HG03095 (cell line): ENCODE results near the gene DISP3.

Experiments
- ATAC-seq: cut with Tn5 transposase; IDR thresholded peaks from one replicate; pipeline ENCODE4 v1.9.1; 2021; ENCODE audit warnings: moderate library complexity; ENCODE audit not compliant: unreplicated experiment

The DISP3 gene

GRCh38 chr1:11455967-11456570, 22.9 kb upstream of the DISP3 start:
- no peak for ATAC-seq

DNA sequence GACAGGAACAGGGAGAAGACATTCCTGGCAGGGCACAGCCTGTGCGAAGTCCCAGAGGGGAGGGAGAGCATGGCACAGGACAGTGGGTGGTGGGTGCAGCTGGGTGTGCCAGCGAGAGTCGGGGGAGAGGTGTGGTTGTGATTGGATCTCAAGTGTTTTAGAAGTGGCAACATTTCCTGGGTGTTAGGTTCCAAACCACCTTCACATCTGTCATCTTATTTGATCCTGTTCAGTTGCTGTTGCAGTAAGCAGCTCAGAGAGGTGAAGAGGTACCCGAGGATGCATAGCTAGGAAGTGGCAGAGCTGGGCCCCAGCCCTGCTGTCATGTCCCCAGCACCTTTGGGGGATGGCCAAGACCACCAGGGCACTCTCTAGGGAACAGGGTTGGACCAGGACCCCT, 22.0 kb upstream of the DISP3 start:
- no peak for ATAC-seq

DNA sequence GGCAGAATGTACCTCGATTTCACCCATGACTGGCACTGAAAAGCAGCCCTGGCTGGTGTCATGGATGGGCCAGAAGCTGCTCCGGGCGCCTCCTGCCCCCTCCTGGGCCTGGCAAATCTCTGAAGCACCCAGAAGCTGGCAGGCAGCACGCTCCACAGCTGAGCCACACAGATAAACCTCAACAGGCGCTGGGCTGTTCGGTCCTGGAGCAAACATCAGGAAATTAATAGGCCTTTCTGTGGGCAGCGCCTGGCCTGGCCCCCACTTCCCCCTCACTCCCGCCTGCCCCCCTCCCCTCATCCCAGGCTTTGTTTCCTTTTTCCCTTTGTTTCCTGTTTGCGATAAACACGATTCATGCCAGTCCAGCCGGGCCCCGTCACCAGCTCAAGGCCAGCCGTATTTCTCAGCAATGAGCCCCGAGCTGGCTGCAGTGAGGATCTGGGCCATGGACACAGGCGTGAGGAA, 20.1 kb upstream of the DISP3 start:
- no peak for ATAC-seq

- ATAC-seq, result no peak
These were observed 17.3 kb upstream of the DISP3 start for GRCh38 chr1:11461531-11462137.

DNA sequence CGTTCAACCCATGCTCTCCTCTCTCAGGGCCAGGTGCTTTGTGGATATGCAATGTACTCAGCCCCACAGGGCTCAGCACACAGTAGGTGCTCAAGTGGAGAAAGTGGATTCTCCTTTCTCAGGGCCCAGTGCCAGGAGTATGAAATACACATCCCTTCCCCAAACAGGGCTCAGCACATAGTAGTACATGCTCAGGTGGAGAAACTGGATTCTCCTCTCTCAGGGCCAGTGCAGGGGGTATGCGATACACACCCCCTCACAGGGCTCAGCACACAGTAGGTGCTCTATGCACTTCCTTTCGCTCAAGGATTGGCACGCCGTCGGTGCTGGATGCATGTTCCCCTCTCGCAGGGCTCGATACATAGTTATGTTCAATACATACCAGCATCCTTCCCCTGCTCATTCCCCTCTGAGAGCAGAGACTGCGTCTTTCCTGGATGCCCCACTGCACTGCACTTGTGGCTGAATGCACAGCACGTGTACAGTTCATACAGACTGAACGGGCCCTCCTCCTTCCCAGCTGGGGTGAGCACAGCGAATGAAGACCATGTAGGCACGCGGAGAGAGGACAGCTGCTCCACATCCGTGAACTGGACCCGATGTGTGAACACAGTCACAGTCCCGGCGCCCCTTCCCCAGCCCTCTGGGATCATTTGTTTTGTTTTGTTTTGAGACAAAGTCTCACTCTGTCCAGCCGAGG, 16.6 kb upstream of the DISP3 start:
- ATAC-seq, result no peak

GRCh38 chr1:11463177-11463576, 15.8 kb upstream of the DISP3 start:
- ATAC-seq, result no peak

DNA sequence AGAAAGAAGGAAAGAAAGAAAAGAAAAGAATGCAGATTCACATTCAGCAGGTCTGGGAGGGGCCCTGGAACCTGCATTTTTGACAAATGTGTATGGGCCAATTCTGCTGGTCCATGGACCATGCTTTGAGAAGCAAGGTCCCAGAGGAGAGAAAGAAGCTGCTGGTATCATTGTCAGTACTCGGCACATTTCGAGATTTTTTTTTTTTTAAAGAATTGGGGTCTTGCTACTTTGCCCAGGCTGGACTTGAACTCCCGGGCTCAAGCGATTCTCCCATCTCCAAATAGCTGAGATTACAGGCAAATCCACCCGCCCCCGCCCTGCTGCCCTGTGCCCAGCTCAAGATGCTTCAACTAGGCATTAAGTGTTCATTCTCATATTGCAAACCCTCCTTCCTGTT, 13.6 kb upstream of the DISP3 start:
- ATAC-seq, result no peak

- no peak for ATAC-seq
These were observed 12.5 kb upstream of the DISP3 start for GRCh38 chr1:11466416-11466815.

GRCh38 chr1:11468878-11469277, 10.1 kb upstream of the DISP3 start:
- no peak for ATAC-seq

DNA sequence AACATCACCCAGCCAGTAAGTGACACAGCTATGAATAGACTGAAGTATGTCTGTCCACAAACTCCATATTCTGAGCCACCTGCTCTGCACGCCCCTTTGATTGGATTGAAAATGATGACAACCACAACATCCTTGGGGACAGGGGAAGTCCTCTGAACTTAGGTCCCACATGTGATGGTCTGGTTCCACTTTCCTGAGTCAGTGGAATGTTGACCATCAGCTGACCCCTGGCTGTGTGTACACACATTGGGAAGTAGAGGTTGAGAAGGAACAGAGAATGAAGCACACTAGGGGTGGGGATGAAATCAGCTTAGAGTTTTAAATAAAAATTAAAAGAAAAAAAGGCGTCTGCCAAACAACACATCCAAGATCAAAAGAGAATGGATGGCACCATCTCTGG, 8.0 kb upstream of the DISP3 start:
- no peak for ATAC-seq

DNA sequence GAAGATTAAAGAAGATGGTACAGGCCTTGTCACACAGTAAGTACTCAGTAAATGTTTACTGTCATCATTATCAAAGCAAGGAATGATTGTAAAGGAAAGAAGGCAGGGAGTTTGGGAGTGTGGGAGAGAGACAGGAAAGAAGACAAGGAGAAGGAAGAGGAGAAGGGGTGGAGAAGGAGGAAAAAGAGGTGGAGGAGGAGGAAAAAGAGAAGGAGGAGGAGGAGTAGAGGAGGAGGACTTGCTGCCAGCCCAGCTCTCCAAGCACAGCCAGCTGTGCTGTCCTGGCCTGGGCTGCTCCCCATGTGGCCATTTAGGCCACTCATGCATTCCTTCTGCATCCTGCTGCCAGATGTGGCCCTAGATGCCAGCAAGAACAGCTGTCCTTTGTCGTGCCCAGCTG, 7.5 kb upstream of the DISP3 start:
- ATAC-seq, result no peak

GRCh38 chr1:11472284-11472683, 6.7 kb upstream of the DISP3 start:
- no peak for ATAC-seq

GRCh38 chr1:11472741-11473140, 6.2 kb upstream of the DISP3 start:
- no peak for ATAC-seq

DNA sequence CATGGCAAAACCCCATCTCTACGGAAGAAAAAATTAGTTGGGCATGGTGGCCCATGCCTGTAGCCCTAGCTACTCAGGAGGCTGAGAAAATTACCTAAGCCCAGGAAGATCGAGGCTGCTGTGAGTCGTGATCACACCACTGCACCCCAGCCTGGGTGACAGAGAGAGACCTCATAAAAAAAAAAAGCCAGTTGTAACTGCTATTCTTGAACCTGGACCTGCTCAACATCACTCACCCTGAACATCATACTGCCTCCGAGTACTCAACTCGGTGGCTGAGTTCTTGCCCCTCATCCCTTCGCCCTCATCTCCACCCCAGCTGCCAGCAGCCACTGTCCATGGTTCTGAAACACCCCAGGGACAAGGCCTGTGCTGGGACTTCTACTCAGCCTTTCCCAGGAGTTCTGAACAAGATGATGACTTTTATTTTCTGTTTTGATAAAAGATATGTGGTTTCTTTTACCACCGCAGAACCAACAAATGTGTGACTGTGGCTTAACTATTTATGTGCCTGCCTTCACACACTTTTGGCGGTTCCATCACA, 5.4 kb upstream of the DISP3 start:
- no peak for ATAC-seq

DNA sequence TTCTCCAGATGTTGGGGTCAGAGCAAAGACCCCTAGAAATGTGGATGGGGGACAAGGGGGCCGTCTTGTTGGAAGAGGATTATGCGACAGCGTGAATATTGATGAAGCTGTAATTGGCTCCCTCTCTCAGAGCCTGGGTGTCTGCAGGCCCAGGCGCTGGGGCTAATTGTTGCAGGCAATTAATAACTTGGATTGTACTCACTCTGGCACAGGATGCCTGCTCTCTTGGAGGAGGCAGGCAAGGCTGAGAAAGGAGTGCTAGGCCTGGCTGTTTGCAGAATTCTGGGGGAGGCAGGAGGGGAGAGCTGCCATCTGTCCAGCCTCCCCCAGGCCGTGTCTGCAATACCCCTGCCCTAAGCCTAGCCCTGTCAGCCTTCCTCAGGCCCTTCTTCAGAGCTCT, 4.1 kb upstream of the DISP3 start:
- ATAC-seq, result no peak

GRCh38 chr1:11475748-11476147, 3.2 kb upstream of the DISP3 start:
- no peak for ATAC-seq

DNA sequence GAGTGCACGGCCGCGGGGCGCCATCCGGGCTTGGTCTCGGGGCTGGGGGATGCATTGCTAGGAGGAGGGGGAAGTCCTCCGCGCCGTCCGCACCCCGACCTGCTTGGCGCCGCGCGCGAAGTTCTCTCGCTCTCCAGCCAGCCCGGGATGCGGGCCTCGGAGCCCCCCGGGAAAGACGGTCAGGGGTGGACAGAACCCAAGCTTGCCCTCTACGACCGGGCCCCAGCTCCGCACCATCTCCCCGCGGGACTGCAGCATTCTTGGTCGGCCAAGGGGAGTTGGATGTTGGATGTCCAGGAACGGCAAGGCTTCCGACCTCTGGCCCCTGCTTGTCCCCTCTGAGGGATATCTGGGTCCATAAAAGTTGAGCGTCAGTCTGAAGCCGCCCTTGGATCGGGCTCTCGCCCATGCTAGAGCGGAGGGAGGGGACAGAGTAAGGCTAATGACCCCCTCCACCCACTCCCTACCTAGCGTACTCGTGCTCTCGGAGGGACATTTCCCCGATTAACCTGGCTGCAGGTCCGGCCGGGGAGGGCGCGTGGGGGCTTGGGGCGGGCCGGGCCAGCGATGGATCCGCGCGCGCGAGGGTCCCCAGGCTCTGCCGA, 522 bp downstream of the DISP3 start:
- ATAC-seq, result no peak

DNA sequence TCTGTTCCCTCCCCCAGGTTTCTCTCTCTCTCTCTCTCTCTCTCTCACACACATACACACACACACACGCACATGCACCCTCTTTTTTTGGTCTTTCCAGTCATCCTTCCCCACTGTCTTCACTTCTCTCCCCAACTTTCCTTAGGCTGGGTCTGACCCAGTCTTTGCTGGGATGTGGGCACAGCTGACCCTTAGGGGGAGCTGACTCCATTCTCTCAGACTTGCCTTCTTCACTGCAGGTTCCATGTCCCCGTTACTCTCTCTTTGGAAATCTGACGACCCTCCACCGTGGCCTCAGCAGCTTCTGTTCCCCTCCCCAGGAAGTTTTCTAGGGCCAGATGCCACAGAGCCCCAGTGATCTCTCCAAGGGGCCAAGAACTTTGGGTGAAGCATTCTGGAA, 2.1 kb downstream of the DISP3 start:
- ATAC-seq, result no peak

DNA sequence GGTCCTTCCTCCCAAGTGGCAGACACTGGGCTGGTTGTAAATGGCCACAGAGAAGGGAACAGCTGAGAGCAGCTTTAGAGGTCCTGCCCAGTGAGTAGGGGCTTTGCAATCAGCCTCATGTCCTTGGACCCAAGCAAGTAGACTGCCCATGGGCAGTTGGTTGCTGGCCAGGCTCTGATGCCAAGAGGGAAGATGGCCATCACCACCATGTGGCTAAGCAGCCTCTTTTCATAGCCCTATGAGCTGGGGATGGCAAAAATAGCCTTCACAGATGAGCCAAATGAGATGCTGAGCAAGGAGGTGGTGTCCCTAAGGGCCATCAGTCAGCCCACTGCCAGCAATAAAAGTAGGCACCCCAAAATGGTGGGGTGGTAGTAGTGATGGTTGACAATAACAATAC, 3.2 kb downstream of the DISP3 start:
- no peak for ATAC-seq

DNA sequence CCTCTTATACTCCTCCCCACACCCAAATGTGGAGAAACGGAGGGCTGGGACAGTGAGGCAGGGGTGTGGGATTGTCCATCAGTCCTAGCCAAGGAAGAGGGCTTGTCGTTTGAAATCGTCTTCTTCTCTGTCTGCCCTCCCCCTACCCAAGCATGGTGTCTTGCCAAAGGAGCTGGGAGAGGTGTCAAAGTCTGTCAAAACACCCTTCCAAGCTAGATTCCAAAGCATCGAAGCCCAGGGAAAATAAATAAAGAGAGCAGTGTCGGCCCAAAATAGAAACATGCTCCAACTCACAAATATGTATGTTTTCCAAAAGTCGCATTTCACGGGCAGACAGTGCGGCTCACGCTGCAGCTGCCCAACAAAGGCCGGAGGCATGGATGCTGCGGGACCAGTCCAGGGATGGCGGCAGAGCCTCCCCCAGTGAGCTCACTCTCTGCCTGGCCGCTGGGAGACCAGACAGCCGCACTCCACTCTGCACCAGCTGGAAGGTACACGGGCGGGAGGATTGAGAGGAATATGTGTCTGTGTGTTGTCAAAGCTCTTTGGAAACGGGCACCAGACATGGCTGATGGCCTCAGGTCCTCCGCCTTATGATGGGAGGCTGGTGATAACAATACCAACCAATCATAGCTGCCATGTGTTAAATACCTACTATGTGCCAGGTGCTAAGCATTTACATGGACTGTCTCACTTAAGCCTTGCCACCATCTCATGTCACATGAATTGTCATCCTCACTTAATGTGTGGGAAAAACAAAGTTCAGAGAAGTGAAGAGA, 3.9 kb downstream of the DISP3 start:
- ATAC-seq, result no peak
